K562 (cell line): ENCODE results near the gene ANO1. TPM values are rescaled to one million over a fixed set of nuclear protein-coding genes. Genes with fewer than 3 reads are reported as not detected.

Experiments used
- ATAC-seq: fragments of 200-7000 bp; cut with Tn5 transposase; 3 replicates; pipeline ENCODE4 v1.9.1; 2020; ENCODE audit warnings: moderate library complexity
- BruUV-seq: library from RNA; stranded (reverse); fragments of 400-500 nt; replicated peaks from 2 replicates; lab custom pipeline; 2021; lab: Mats Ljungman, UMichigan
- CTCF ChIA-PET: fragments of 300-600 bp; formaldehyde crosslinking; extraction: SDS; loops from one replicate; lab custom pipeline; 2021; ENCODE audit warnings: low intra/inter-chr PET ratio; lab: Yijun Ruan, JAX
- POLR2A ChIA-PET: fragments of 300-600, 350-650 bp; sonication (Branson Sonifier 250); formaldehyde crosslinking; extraction: SDS; loops from one replicate; lab custom pipeline; 2021; ENCODE audit warnings: antibody characterized with exemption, inconsistent platforms; lab: Yijun Ruan, JAX
- DNase-seq, 4 experiments: peaks; one replicate each; pipeline versions ENCODE4 v3.0.0 to v3.0.0-alpha.2; 2011 to 2018; ENCODE audit warnings: low spot score in 3 of 4, mixed read lengths in 3 of 4; ENCODE audit errors: extremely low read depth in 1 of 4
- FAIRE-seq: peaks from 2 replicates; lab custom pipeline; 2011; peaks lifted over from hg19 to GRCh38; lab: Jason Lieb, UNC
- H2AFZ ChIP-seq: 2 replicates; pipeline ENCODE4 v1.6.0; 2011; ENCODE audit warnings: low read depth, low read length, control low read depth, inconsistent platforms
- H3K27ac ChIP-seq: fragments of 200-600 bp; 3 replicates; pipeline ENCODE4 v1.8.0; 2011; ENCODE audit warnings: low read depth, mild to moderate bottlenecking, control low read depth, inconsistent platforms, low read length, moderate library complexity, mixed read lengths; ENCODE audit errors: extremely low read depth
- H3K27me3 ChIP-seq, 2 experiments: fragments of 300-600 bp in 1 of 2; 2 replicates in 1 of 2; 3 replicates in 1 of 2; pipeline versions ENCODE4 v1.6.0 to v1.8.0; 2011; ENCODE audit warnings: inconsistent platforms in 2 of 2, low read length in 2 of 2, mild to moderate bottlenecking in 1 of 2, mixed read lengths in 1 of 2, moderate library complexity in 1 of 2; ENCODE audit not compliant: control insufficient read depth in 2 of 2, insufficient read depth in 2 of 2
- H3K36me3 ChIP-seq: fragments of 300-600 bp; 3 replicates; pipeline ENCODE4 v1.8.0; 2011; ENCODE audit warnings: mild to moderate bottlenecking, low read length, inconsistent platforms; ENCODE audit not compliant: control insufficient read depth, insufficient read depth
- H3K4me1 ChIP-seq, 2 experiments: fragments of 200-600 bp in 1 of 2; replicated peaks in 1 of 2; 2 replicates in 1 of 2; 3 replicates in 1 of 2; pipeline versions ENCODE4 v1.5.1 to v1.8.0; 2011; ENCODE audit warnings: inconsistent platforms in 2 of 2, low read length in 2 of 2, mild to moderate bottlenecking in 1 of 2, mixed read lengths in 1 of 2, moderate library complexity in 1 of 2; ENCODE audit not compliant: control insufficient read depth in 2 of 2, insufficient read depth in 2 of 2
- H3K4me2 ChIP-seq: 2 replicates; pipeline ENCODE4 v1.6.1; 2011; ENCODE audit warnings: low read length, control low read depth, inconsistent platforms, mixed read lengths; ENCODE audit not compliant: insufficient read depth
- H3K4me3 ChIP-seq: fragments of 200-600 bp; sonication (generic), shearing (Covaris generic); 2 replicates; pipeline ENCODE4 v1.5.1; 2016; ENCODE audit warnings: control low read depth, inconsistent platforms
- H3K79me2 ChIP-seq: fragments of 200-600 bp; 3 replicates; pipeline ENCODE4 v1.8.0; 2011; ENCODE audit warnings: low read length, inconsistent platforms; ENCODE audit not compliant: control insufficient read depth, insufficient read depth
- H3K9ac ChIP-seq, 2 experiments: 2 replicates each; pipeline versions ENCODE4 v1.6.0 to v1.6.1; 2011; ENCODE audit warnings: low read depth in 2 of 2, low read length in 2 of 2, control low read depth in 1 of 2, inconsistent platforms in 1 of 2, mild to moderate bottlenecking in 1 of 2, mixed read lengths in 1 of 2; ENCODE audit not compliant: insufficient read depth in 1 of 2
- H3K9me1 ChIP-seq: one replicate; pipeline ENCODE4 v1.6.0; 2011; ENCODE audit warnings: inconsistent platforms, mild to moderate bottlenecking, low read length, moderate library complexity; ENCODE audit not compliant: control insufficient read depth, insufficient read depth
- H3K9me3 ChIP-seq: replicated peaks from 2 replicates; pipeline ENCODE4 v1.5.1; 2011; ENCODE audit warnings: low read depth, low read length, inconsistent platforms; ENCODE audit not compliant: control insufficient read depth, insufficient read depth
- H4K20me1 ChIP-seq: replicated peaks from 2 replicates; pipeline ENCODE4 v1.6.1; 2011; ENCODE audit warnings: low read length, inconsistent platforms, mixed read lengths; ENCODE audit not compliant: control insufficient read depth, insufficient read depth
- FOXJ2 ChIP-seq: fragments of 200-800 bp; sonication (Bioruptor generic); IDR thresholded peaks from 2 replicates; pipeline ENCODE4 v1.6.1; 2016; ENCODE audit warnings: missing genetic modification characterization, missing compliant biosample characterization
- HNRNPK ChIP-seq: fragments of 200-400 bp; formaldehyde crosslinking; IDR thresholded peaks from one replicate; pipeline ENCODE4 v1.6.1; 2018; ENCODE audit warnings: mild to moderate bottlenecking, low read depth, low read length; ENCODE audit not compliant: poor library complexity, severe bottlenecking
- NEUROD1 ChIP-seq: fragments of 150-350 bp; IDR thresholded peaks from 2 replicates; pipeline ENCODE4 v1.6.1; 2014; ENCODE audit warnings: borderline replicate concordance, low read length, low read depth; ENCODE audit not compliant: partially characterized antibody
- RNF219 ChIP-seq: fragments of 250-450 bp; sonication (Bioruptor Pico); IDR thresholded peaks from 2 replicates; pipeline ENCODE4 v1.5.0; 2022; ENCODE audit warnings: mild to moderate bottlenecking
- ZNF778 ChIP-seq: fragments of 450-650 bp; formaldehyde crosslinking; IDR thresholded peaks from 2 replicates; pipeline ENCODE4 v1.4.0; 2020; ENCODE audit warnings: mild to moderate bottlenecking, moderate library complexity
- WGBS: fragments of 100-300 bp; shearing (Covaris generic); methylation state at CpG from one replicate; pipeline ENCODE4 v1.1.6; 2016; ENCODE audit warnings: low coverage, mixed read lengths; ENCODE audit not compliant: insufficient coverage; ENCODE audit errors: missing lambda C conversion rate; 5-methylcytosine and 5-hydroxymethylcytosine counted together
- in situ Hi-C: fragments of 300-500 bp; cut with MboI; formaldehyde crosslinking; loops from 4 replicates; pipeline ENCODE4 v1.15.0; 2018; ENCODE audit warnings: inconsistent platforms, mixed read lengths
- intact Hi-C: fragments of 100-400 bp; cut with micrococcal nuclease; formaldehyde crosslinking; loops from 2 replicates; pipeline ENCODE4 v1.14.2; 2022
- polyA plus RNA-seq, 8 experiments: library from polyadenylated mRNA; depleted of rRNA in 4 of 8; stranded (reverse) in 5 of 8; unstranded in 3 of 8; fragments of >200 nt; fragmentation: Nextera tagmentation in 2 of 8; fragmentation: Illumina TruSeq in 1 of 8; extraction: Ambion mirVana in 2 of 8; extraction: Trizol in 1 of 8; gene quantifications; 2 replicates each; pipeline versions ENCODE4 v1.2.1 to v1.2.3, GENCODE V29; 2011 to 2014; ENCODE audit warnings: inconsistent platforms in 1 of 8, missing spikeins in 1 of 8
- total RNA-seq, 7 experiments: library from RNA; depleted of rRNA in 6 of 7; stranded (reverse); fragments of >200 nt in 6 of 7; fragmentation: Illumina TruSeq in 2 of 7; extraction: Trizol in 2 of 7; gene quantifications; 2 replicates each; pipeline versions ENCODE4 v1.2.1 to v1.2.3, GENCODE V29; 2011 to 2021; ENCODE audit warnings: low replicate concordance in 1 of 7
- TF ChIP-seq, protein P1 (sequence below), 3 experiments: IDR thresholded peaks in 2 of 3; conservative IDR thresholded peaks in 1 of 3; 2 replicates each; pipeline ENCODE4 v1.5.1; 2011 to 2012; ENCODE audit warnings: low read length in 3 of 3, mild to moderate bottlenecking in 3 of 3, control low read depth in 2 of 3, improper control_type of control experiment in 1 of 3, inconsistent platforms in 1 of 3, low read depth in 1 of 3, mixed read lengths in 1 of 3, moderate library complexity in 1 of 3; ENCODE audit not compliant: insufficient read depth in 2 of 3
- TF ChIP-seq, protein P2 (sequence below), 2 experiments: fragments of 200-800 bp in 1 of 2; sonication (Bioruptor generic) in 1 of 2; sonication (generic) in 1 of 2; formaldehyde crosslinking in 1 of 2; IDR thresholded peaks in 1 of 2; conservative IDR thresholded peaks in 1 of 2; 2 replicates each; pipeline versions ENCODE4 v1.5.0 to v1.6.1; 2016 to 2020; ENCODE audit warnings: missing compliant biosample characterization in 1 of 2, missing genetic modification characterization in 1 of 2, missing genetic modification reagents in 1 of 2

Gene ANO1
- total and polyA plus RNA-seq, 9 of the 15 experiments (the other 6 are each of a cell fraction or from before 2014, with no cell fraction given), result not detected

DNA sequence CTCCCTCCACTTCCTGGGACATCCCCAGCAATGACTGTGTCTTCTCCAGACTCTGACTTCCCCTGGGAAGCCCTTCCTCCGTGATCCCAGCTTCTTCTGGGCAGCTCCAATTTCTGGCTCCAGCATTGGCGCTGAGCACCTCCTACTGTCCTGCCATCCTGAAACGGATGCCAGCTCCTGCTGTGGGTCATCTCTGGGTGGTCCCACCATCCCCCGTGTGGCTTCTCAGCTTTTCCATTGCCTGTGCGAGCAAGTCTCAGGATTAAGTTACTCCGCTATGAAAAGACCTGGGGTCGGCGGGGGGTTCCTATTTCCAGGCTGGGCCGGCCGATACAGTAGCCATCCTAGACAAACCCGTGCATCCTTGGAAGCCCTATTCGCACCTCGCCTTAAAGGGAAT, 69.6 kb downstream of the ANO1 start:
- no peak for TF ChIP-seq FOXJ2
- TF ChIP-seq HNRNPK, result no peak
- TF ChIP-seq ZNF778 (CRISPR knock-in tag), result no peak
- H3K9me1 ChIP-seq, result no peaks in the 10 kb centered on the region
- in situ Hi-C loops (no loop called here), intact Hi-C loops (no loop called here)
- H3K27ac ChIP-seq, result no peak overlapping the region
- H3K36me3 ChIP-seq, result no peaks in the 10 kb centered on the region
- no peak overlapping the region for H3K4me2 ChIP-seq
- H3K9me3 ChIP-seq, result no peaks in the 10 kb centered on the region
- H3K79me2 ChIP-seq, result no peaks in the 10 kb centered on the region
- no peak overlapping the region for H3K9ac ChIP-seq
- DNase-seq (no peak), FAIRE-seq (no peak), ATAC-seq (no peak)
- ChIA-PET POLR2A (interaction anchor here (0.6 to 1.2 kb wide), 2 partner anchors 10 to 15 kb away, joined by 3 to 4 read pairs; no protein-coding TSS in a partner anchor), CTCF (no interaction called here)
- peaks cover 13% of the 10 kb centered on the region for H4K20me1 ChIP-seq
- peaks cover 0 to 3% of the 10 kb centered on the region in 2 experiments; a peak in 2 of 5 replicates for H3K4me1 ChIP-seq
- H3K27me3 ChIP-seq, result peaks cover 39 to 79% of the 10 kb centered on the region in 2 experiments
- H2AFZ ChIP-seq, result no peak overlapping the region
- WGBS, result 7% methylated on average over 13 of the region's 13 CpGs
- no peak overlapping the region for H3K4me3 ChIP-seq
- no TSS peak for BruUV-seq

- TF ChIP-seq NEUROD1 (no peak), RNF219 (CRISPR knock-in tag) (no peak)
- TF ChIP-seq, protein P1, sequence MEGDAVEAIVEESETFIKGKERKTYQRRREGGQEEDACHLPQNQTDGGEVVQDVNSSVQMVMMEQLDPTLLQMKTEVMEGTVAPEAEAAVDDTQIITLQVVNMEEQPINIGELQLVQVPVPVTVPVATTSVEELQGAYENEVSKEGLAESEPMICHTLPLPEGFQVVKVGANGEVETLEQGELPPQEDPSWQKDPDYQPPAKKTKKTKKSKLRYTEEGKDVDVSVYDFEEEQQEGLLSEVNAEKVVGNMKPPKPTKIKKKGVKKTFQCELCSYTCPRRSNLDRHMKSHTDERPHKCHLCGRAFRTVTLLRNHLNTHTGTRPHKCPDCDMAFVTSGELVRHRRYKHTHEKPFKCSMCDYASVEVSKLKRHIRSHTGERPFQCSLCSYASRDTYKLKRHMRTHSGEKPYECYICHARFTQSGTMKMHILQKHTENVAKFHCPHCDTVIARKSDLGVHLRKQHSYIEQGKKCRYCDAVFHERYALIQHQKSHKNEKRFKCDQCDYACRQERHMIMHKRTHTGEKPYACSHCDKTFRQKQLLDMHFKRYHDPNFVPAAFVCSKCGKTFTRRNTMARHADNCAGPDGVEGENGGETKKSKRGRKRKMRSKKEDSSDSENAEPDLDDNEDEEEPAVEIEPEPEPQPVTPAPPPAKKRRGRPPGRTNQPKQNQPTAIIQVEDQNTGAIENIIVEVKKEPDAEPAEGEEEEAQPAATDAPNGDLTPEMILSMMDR (IDR thresholded peaks at IDR 0.05 in 2 of 3, conservative IDR thresholded peaks at IDR 0.05 in 1 of 3; ENCODE audit: insufficient read depth in 2 of 3, low read depth in 1 of 3, low read length in 3 of 3), result peak in 2 of 3 experiments; percentile 11 to 47; a peak in 3 of 6 replicates
- TF ChIP-seq, protein P2, sequence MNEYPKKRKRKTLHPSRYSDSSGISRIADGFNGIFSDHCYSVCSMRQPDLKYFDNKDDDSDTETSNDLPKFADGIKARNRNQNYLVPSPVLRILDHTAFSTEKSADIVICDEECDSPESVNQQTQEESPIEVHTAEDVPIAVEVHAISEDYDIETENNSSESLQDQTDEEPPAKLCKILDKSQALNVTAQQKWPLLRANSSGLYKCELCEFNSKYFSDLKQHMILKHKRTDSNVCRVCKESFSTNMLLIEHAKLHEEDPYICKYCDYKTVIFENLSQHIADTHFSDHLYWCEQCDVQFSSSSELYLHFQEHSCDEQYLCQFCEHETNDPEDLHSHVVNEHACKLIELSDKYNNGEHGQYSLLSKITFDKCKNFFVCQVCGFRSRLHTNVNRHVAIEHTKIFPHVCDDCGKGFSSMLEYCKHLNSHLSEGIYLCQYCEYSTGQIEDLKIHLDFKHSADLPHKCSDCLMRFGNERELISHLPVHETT (CRISPR knock-in tag; conservative IDR thresholded peaks at IDR 0.05 in 1 of 2, IDR thresholded peaks at IDR 0.05 in 1 of 2), result no peak
These were observed 73.6 kb downstream of the ANO1 start for GRCh38 chr11:70151671-70152070.

More at GRCh38 chr11:70151671-70152070, 73.6 kb downstream of the ANO1 start:
- DNase-seq (no peak), FAIRE-seq (no peak), ATAC-seq (no peak)
- H3K36me3 ChIP-seq, result no peaks in the 10 kb centered on the region
- WGBS, result 29% methylated on average over 9 of the region's 9 CpGs
- no peaks in the 10 kb centered on the region for H3K9me3 ChIP-seq
- BruUV-seq, result no TSS peak
- no peak overlapping the region for H2AFZ ChIP-seq
- no peak overlapping the region for H3K9ac ChIP-seq
- no peak overlapping the region for H3K4me3 ChIP-seq
- in situ Hi-C loops, result no loop called here
- no peak overlapping the region for H3K27ac ChIP-seq
- no peak overlapping the region for H3K4me2 ChIP-seq
- H3K27me3 ChIP-seq, result peaks cover 48 to 83% of the 10 kb centered on the region in 2 experiments
- ChIA-PET POLR2A (no interaction called here), CTCF (no interaction called here)
- no peaks in the 10 kb centered on the region for H3K79me2 ChIP-seq
- H3K9me1 ChIP-seq, result no peaks in the 10 kb centered on the region
- H4K20me1 ChIP-seq, result peaks cover 14% of the 10 kb centered on the region; the same call in 1 of the 2 replicates
- intact Hi-C loops, result no loop called here
- H3K4me1 ChIP-seq, result peaks cover 0 to 6% of the 10 kb centered on the region in 2 experiments; a peak in 3 of 5 replicates
